Body of pancreas (tissue), 4 donors: ENCODE measurements around the gene TAF7. TPM values are rescaled to one million over a fixed set of nuclear protein-coding genes. Genes with fewer than 3 reads are reported as not detected.
"Not testable (repeated sequence)": the region's sequence is repeated elsewhere in the genome, so short reads cannot be mapped to it uniquely, and the experiment has no call there.

Experiments used
- ATAC-seq: fragments of 150-250 bp; one replicate; pipeline ENCODE4 v1.9.1; 2016
- DNase-seq, 4 donors: peaks; one replicate each; pipeline ENCODE4 v3.0.0-alpha.2; 2019
- H3K27ac ChIP-seq, 4 donors: fragments of 200-600 bp; sonication (generic); 1 replicate in 3 of 4; 2 replicates in 1 of 4; pipeline versions ENCODE4 v1.5.1 to v1.6.1; 2016 to 2019; ENCODE audit warnings: mild to moderate bottlenecking in 1 of 4, mixed read lengths in 1 of 4, moderate library complexity in 1 of 4
- H3K27me3 ChIP-seq, 2 donors: fragments of 200-600 bp; sonication (generic); one replicate each; pipeline ENCODE4 v1.6.0; 2016; ENCODE audit warnings: mild to moderate bottlenecking in 1 of 2
- H3K36me3 ChIP-seq, 2 donors: fragments of 200-600 bp; sonication (generic); replicated peaks in 1 of 2; 2 replicates each; pipeline ENCODE4 v1.5.1; 2016; ENCODE audit warnings: low read depth in 2 of 2; ENCODE audit not compliant: insufficient read depth in 1 of 2
- H3K4me1 ChIP-seq: fragments of 200-600 bp; sonication (generic); one replicate; pipeline ENCODE4 v1.6.0; 2016
- H3K4me3 ChIP-seq, 2 donors: fragments of 200-600 bp; sonication (generic); 1 replicate in 1 of 2; 2 replicates in 1 of 2; pipeline ENCODE4 v1.5.1; 2016 to 2019
- H3K9me3 ChIP-seq, 3 donors: fragments of 200-600 bp; sonication (generic); 1 replicate in 2 of 3; 2 replicates in 1 of 3; pipeline ENCODE4 v1.5.1; 2016
- POLR2A ChIP-seq, 3 donors: fragments of 450-650 bp; IDR thresholded peaks; one replicate each; pipeline ENCODE4 v1.6.1; 2016; ENCODE audit warnings: antibody characterized with exemption in 3 of 3, mild to moderate bottlenecking in 2 of 3
- WGBS, 2 donors: methylation state at CpG; one replicate each; pipeline ENCODE4 v1.1.5; 2017; 5-methylcytosine and 5-hydroxymethylcytosine counted together
- intact Hi-C: fragments of 100-400 bp; cut with DNase I; formaldehyde crosslinking; loops from one replicate; pipeline ENCODE4 v1.15.1; 2023
- total RNA-seq, 2 donors: library from RNA; depleted of rRNA; stranded (reverse); fragments of >200 nt; gene quantifications; one replicate each; pipeline ENCODE4 v1.1.0, GENCODE V29; 2016
- TF ChIP-seq, protein P1 (sequence below), 7 experiments: fragments of 450-650 bp in 4 of 7; fragments of 200-600 bp in 3 of 7; sonication (generic) in 3 of 7; IDR thresholded peaks; one replicate each; pipeline ENCODE4 v1.5.1; 2016 to 2019; ENCODE audit warnings: antibody characterized with exemption in 7 of 7

Gene TAF7
- total RNA-seq, 2 donors from 2014 or later: 28.7 to 32.2 TPM

DNA sequence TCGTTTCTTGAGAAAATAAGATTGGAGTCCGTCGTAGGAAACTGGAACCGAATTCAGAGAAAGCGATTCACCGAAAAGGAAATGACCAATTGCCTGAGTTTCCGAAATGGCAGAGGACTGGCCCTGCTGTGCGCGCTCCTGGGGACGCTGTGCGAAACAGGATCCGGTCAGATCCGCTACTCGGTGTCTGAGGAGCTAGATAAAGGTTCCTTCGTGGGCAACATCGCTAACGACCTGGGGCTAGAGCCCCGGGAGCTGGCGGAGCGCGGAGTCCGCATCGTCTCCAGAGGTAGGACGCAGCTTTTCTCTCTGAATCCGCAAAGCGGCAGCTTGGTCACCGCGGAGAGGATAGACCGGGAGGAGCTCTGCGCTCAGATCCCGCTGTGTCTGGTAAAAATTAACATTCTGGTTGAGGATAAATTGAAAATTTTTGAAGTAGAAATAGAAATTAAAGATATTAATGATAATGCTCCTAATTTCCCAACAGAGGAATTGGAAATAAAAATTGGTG, 23.4 kb upstream of the TAF7 start:
- Histone ChIP-seq H3K4me1 (no peaks in the 10 kb centered on the region), H3K4me3 (no peak overlapping the region), H3K36me3 (no peaks in the 10 kb centered on the region), H3K27me3 (no peaks in the 10 kb centered on the region), H3K27ac (no peak overlapping the region), H3K9me3 (peaks cover 0 to 38% (median 4%) of the 10 kb centered on the region in 3 donors)
- intact Hi-C loops: no loop called here
- TF ChIP-seq POLR2A (IDR thresholded peaks at IDR 0.05): no peak
- TF ChIP-seq, protein P1, sequence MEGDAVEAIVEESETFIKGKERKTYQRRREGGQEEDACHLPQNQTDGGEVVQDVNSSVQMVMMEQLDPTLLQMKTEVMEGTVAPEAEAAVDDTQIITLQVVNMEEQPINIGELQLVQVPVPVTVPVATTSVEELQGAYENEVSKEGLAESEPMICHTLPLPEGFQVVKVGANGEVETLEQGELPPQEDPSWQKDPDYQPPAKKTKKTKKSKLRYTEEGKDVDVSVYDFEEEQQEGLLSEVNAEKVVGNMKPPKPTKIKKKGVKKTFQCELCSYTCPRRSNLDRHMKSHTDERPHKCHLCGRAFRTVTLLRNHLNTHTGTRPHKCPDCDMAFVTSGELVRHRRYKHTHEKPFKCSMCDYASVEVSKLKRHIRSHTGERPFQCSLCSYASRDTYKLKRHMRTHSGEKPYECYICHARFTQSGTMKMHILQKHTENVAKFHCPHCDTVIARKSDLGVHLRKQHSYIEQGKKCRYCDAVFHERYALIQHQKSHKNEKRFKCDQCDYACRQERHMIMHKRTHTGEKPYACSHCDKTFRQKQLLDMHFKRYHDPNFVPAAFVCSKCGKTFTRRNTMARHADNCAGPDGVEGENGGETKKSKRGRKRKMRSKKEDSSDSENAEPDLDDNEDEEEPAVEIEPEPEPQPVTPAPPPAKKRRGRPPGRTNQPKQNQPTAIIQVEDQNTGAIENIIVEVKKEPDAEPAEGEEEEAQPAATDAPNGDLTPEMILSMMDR (IDR thresholded peaks at IDR 0.05): no peak
- WGBS, 2 donors: 21 to 30% methylated on average over 30 to 31 of the region's 31 CpGs
- no peak for DNase-seq
- no peak for ATAC-seq

DNA sequence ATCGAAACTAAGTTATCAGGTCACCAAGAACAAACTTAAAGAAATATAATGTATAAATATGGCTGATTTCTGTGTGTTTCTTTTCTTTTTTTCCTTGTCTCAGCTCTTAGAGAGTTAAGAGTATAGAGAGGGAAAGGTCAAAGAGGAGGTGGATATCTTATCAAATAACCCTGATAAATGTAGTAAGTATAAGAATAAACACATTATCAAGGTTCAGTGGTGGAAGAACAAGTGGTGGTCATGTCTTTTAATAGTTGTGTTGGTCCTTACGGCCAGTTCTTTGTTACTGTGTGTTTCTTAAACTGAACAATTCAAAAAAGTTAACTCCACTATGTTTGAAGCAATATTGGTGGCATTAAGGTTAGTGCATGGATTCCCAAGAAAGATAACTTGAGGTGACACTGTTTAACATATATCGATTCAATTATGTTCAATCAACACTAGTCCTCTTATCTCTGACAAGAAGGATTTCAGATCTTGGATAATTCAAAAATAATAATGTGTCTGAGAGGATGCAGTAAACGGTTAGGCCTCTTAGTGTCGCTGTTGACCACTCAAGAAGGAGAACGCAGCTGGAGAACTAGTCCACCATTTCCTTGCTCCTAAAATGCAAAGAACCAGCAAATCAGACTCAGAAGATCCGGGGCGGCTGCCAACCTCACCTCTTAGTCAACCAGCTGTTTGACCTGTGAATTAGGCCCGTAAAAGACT, 22.8 kb upstream of the TAF7 start, which contains the start of gene PCDHGA3:
TSS of gene PCDHGA3 (plus strand) at position 588 of the 711 bp plus-strand sequence. CDS start 205 bp downstream, outside the sequence.
- no peak within 1 kb of the TSS for H3K27ac ChIP-seq
- DNase-seq (peak in 2 of 4 donors; percentile 26 to 44), ATAC-seq (peak; percentile 40)
- TF ChIP-seq POLR2A (IDR thresholded peaks at IDR 0.05): no peak
- TF ChIP-seq, protein P1 (IDR thresholded peaks at IDR 0.05): peak in 5 of 7 experiments; percentile 18 to 36 (median 34)
- H3K4me1 ChIP-seq: no peaks in the 10 kb centered on the region
- no peaks in the 10 kb centered on the region for H3K27me3 ChIP-seq
- 21 to 25% methylated on average over 9 of the region's 9 CpGs for WGBS, 2 donors
- H3K4me3 ChIP-seq: no peak within 1 kb of the TSS
- no peaks in the 10 kb centered on the region for H3K36me3 ChIP-seq
- intact Hi-C loops: no loop called here
- H3K9me3 ChIP-seq: peaks cover 0 to 43% (median 4%) of the 10 kb centered on the region in 3 donors

DNA sequence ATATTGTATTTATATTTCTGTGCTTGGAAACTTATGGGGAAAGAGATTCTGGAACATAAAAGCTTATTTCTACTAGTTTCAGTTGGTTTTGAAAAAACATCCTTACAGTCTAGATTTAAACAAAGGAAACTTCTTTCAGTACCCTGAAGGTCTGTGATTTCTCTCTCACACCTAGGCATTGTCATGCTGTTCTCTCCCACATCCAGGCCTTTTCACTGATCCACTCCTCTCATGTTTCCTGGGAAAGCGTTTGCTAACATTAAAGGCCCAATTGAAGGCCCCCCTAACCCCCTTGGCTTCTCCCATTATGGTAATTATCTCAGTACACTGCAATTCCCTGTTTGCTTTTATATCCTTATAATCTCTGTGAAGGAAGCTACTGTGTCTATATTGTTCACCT, 22.2 kb upstream of the TAF7 start:
- DNase-seq (no peak), ATAC-seq (no peak)
- Histone ChIP-seq H3K27me3 (no peaks in the 10 kb centered on the region), H3K4me1 (no peaks in the 10 kb centered on the region), H3K27ac (no peak overlapping the region), H3K36me3 (no peaks in the 10 kb centered on the region), H3K9me3 (peaks cover 0 to 50% (median 4%) of the 10 kb centered on the region in 3 donors), H3K4me3 (no peak overlapping the region)
- intact Hi-C loops: no loop called here
- TF ChIP-seq, protein P1 (IDR thresholded peaks at IDR 0.05): no peak
- TF ChIP-seq POLR2A (IDR thresholded peaks at IDR 0.05): no peak
- 8 to 24% methylated on average over 1 of the region's 1 CpG for WGBS, 2 donors

DNA sequence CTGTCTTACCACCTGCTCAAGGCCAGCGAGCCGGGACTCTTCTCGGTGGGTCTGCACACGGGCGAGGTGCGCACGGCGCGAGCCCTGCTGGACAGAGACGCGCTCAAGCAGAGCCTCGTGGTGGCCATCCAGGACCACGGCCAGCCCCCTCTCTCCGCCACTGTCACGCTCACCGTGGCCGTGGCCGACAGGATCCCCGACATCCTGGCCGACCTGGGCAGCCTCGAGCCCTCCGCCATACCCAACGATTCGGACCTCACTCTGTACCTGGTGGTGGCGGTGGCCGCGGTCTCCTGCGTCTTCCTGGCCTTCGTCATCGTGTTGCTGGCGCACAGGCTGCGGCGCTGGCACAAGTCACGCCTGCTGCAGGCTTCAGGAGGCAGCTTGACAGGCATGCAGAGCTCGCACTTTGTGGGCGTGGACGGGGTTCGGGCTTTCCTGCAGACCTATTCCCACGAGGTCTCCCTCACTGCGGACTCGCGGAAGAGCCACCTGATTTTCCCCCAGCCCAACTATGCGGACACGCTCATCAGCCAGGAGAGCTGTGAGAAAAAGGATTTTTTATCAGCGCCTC, 20.3 kb upstream of the TAF7 start:
- H3K4me1 ChIP-seq, H3K27me3 ChIP-seq, H3K27ac ChIP-seq, DNase-seq, H3K36me3 ChIP-seq, intact Hi-C loops, ATAC-seq, H3K4me3 ChIP-seq: not testable (repeated sequence)
- H3K9me3 ChIP-seq: peaks cover 0 to 55% (median 4%) of the 10 kb centered on the region in 3 donors
- WGBS, 2 donors: 42 to 72% methylated on average over 14 to 45 of the region's 45 CpGs

DNA sequence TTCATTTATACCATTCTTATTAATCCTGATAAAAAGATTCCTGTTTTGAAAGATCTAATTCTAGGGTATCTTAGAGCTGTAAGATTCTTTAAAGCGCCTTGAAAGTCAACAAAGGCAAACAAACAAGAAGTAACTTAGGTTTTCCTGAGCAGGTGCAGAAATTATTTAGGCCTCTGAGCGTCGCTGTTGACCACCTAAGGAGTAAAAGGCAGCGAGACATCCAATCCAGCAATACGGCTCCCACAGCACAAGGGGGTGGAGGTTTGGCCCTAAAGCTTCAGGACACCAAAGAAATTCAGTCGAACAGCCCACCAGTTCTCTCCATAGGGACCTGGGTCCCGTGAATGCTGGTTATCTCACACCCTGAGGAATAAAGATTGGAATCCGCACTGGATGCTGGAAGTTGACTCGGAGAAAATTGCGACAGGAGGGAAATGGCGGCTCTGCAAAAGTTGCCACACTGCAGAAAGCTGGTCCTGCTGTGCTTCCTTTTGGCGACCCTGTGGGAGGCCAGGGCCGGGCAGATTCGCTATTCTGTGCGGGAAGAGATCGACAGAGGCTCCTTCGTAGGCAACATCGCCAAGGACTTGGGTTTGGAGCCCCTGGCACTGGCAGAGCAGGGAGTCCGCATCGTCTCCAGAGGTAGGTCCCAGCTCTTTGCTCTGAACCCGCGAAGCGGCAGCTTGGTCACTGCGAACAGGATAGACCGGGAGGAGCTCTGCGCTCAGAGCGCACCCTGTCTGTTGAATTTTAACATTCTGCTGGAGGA, 18.1 kb upstream of the TAF7 start, which contains the start of gene PCDHGA2:
TSS of gene PCDHGA2 (plus strand) at position 223 of the 769 bp plus-strand sequence.
- no peaks in the 10 kb centered on the region for H3K4me1 ChIP-seq
- no peak within 1 kb of the TSS for H3K4me3 ChIP-seq
- intact Hi-C loops: no loop called here
- peak in 3 of 4 donors; percentile 27 to 51 (median 37) for DNase-seq
- no peak within 1 kb of the TSS for H3K27ac ChIP-seq
- TF ChIP-seq POLR2A (IDR thresholded peaks at IDR 0.05): no peak
- TF ChIP-seq, protein P1 (IDR thresholded peaks at IDR 0.05): peak in 5 of 7 experiments; percentile 26 to 50 (median 40)
- ATAC-seq: no peak
- no peaks in the 10 kb centered on the region for H3K36me3 ChIP-seq
- H3K9me3 ChIP-seq: peaks cover 0 to 47% (median 0%) of the 10 kb centered on the region in 3 donors
- no peaks in the 10 kb centered on the region for H3K27me3 ChIP-seq
- 5 to 16% methylated on average over 26 to 27 of the region's 27 CpGs for WGBS, 2 donors

DNA sequence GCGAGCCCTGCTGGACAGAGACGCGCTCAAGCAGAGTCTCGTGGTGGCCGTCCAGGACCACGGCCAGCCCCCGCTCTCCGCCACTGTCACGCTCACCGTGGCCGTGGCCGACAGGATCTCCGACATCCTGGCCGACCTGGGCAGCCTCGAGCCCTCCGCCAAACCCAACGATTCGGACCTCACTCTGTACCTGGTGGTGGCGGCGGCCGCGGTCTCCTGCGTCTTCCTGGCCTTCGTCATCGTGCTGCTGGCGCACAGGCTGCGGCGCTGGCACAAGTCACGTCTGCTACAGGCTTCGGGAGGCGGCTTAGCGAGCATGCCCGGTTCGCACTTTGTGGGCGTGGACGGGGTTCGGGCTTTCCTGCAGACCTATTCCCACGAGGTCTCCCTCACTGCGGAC, 12.0 kb upstream of the TAF7 start:
- not testable (repeated sequence) for ATAC-seq

More for the DNA sequence above, 12.0 kb upstream of the TAF7 start:
- H3K4me3 ChIP-seq, H3K36me3 ChIP-seq, H3K27ac ChIP-seq, DNase-seq, H3K4me1 ChIP-seq, intact Hi-C loops, H3K27me3 ChIP-seq: not testable (repeated sequence)
- peaks cover 0 to 36% (median 0%) of the 10 kb centered on the region in 3 donors for H3K9me3 ChIP-seq
- 11 to 28% methylated on average over 4 to 34 of the region's 39 CpGs for WGBS, 2 donors
